Esophagus muscularis mucosa (tissue), 4 donors: ENCODE measurements around the gene ACSL4. TPM values are rescaled to one million over a fixed set of nuclear protein-coding genes. Genes with fewer than 3 reads are reported as not detected.
"Not testable (repeated sequence)": the region's sequence is repeated elsewhere in the genome, so short reads cannot be mapped to it uniquely, and the experiment has no call there.

Experiments
- DNase-seq: peaks from one replicate; pipeline ENCODE4 v3.0.0-alpha.2; 2017; ENCODE audit errors: extremely low spot score
- H3K27ac ChIP-seq, 4 donors: fragments of 200-600 bp; sonication (generic); replicated peaks in 1 of 4; 1 replicate in 3 of 4; 2 replicates in 1 of 4; pipeline ENCODE4 v1.5.1; 2016 to 2019; ENCODE audit warnings: mild to moderate bottlenecking in 1 of 4
- H3K27me3 ChIP-seq, 4 donors: fragments of 200-600 bp; sonication (generic); one replicate each; pipeline versions ENCODE4 v1.5.1 to v1.6.0; 2016 to 2019
- H3K36me3 ChIP-seq, 4 donors: fragments of 200-600 bp; sonication (generic); one replicate each; pipeline ENCODE4 v1.5.1; 2016 to 2019
- H3K4me1 ChIP-seq, 4 donors: fragments of 200-600 bp; sonication (generic); one replicate each; pipeline ENCODE4 v1.5.1; 2016 to 2019
- H3K4me3 ChIP-seq, 4 donors: fragments of 200-600 bp; sonication (generic); 1 replicate in 2 of 4; 2 replicates in 2 of 4; pipeline ENCODE4 v1.5.1; 2016 to 2019; ENCODE audit warnings: mild to moderate bottlenecking in 4 of 4, moderate library complexity in 1 of 4
- H3K9me3 ChIP-seq, 4 donors: fragments of 200-600 bp; sonication (generic); 1 replicate in 3 of 4; 2 replicates in 1 of 4; pipeline ENCODE4 v1.5.1; 2016 to 2019
- CTCF ChIP-seq, 3 experiments: fragments of 200-600 bp in 2 of 3; fragments of 450-650 bp in 1 of 3; sonication (generic) in 2 of 3; IDR thresholded peaks; one replicate each; pipeline ENCODE4 v1.5.1; 2017 to 2019; ENCODE audit warnings: antibody characterized with exemption in 3 of 3, mild to moderate bottlenecking in 2 of 3, moderate library complexity in 1 of 3
- EP300 ChIP-seq: sonication (generic); formaldehyde crosslinking; IDR thresholded peaks from one replicate; pipeline ENCODE4 v1.6.1; 2017; ENCODE audit warnings: antibody characterized with exemption
- POLR2A ChIP-seq: fragments of 450-650 bp; IDR thresholded peaks from one replicate; pipeline ENCODE4 v1.6.1; 2017; ENCODE audit warnings: antibody characterized with exemption, moderate library complexity, mild to moderate bottlenecking, low read depth
- POLR2AphosphoS5 ChIP-seq, 2 donors: sonication (generic); formaldehyde crosslinking; IDR thresholded peaks; one replicate each; pipeline ENCODE4 v1.6.1; 2017; ENCODE audit warnings: antibody characterized with exemption in 2 of 2
- WGBS: methylation state at CpG from one replicate; pipeline ENCODE4 v1.1.5; 2018; 5-methylcytosine and 5-hydroxymethylcytosine counted together
- intact Hi-C: fragments of 100-400 bp; cut with DNase I; formaldehyde crosslinking; loops from one replicate; pipeline ENCODE4 v1.15.1; 2023
- total RNA-seq, 4 donors: library from RNA; depleted of rRNA; stranded (reverse); fragments of >200 nt; gene quantifications; one replicate each; pipeline versions ENCODE4 v1.1.0 to v1.2.1, GENCODE V29; 2016

Gene ACSL4
- total RNA-seq, 4 donors from 2014 or later = 34.9 to 61.5 (median 47.9) TPM

DNA sequence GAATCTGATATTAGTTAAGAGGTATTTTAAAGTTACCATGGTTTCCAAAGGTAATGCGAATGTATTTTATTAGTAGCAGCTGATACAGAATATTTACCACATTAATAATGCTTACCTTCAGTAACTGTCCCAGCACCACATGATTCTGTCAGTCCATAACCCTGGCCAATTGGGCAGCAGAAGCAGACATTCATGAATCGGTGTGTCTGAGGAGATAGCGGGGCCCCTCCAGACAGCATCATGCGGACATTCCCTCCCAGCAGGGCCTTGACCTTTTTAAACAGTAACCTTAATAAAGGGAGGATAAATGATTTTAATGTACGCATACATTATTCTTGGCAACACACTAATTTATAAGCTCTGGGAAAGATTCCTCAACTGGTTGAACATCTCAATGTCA lies 65.1 kb downstream of the ACSL4 start:
- intact Hi-C loops = no loop called here
- no peak overlapping the region for H3K4me3 ChIP-seq
- 94% methylated on average over 5 of the region's 5 CpGs for WGBS
- peaks cover 4 to 50% (median 14%) of the 10 kb centered on the region in 4 donors for H3K36me3 ChIP-seq
- TF ChIP-seq EP300 (no peak), CTCF (IDR thresholded peaks at IDR 0.05) (no peak), POLR2AphosphoS5 (IDR thresholded peaks at IDR 0.05) (no peak), POLR2A (no peak)
- no peaks in the 10 kb centered on the region for H3K27me3 ChIP-seq
- no peaks in the 10 kb centered on the region for H3K9me3 ChIP-seq
- DNase-seq = no peak
- no peaks in the 10 kb centered on the region for H3K4me1 ChIP-seq
- no peak overlapping the region for H3K27ac ChIP-seq

DNA sequence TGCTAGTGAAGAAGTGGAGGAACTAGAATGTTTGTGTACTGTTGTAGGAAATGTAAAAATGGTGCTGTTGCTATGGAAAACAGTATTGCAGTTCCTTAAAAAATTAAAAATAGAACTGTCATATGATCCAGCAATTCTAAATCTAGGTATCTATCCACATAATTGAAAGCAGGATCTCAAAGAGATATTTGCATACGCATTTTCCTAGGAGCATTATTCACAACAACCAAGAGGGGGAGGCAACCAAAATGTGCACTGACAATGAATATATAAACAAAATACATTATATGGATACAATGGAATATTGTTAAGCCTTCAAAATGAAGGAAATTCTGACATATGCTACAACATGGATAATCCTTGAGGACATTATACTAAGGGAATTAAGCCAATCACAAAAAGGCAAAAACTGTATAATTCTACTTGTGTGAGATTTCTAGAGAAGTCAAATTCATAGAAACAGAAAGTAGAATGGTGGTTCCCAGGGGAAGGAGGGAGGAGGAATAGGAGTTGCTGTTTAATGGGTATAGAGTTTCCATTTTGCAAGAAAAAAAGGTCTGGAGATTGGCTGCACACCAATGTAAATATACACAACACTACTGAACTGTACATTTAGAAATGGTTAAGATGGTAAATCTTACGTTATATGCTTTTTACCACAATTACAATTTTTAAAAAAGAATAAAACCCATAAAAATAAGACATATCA lies 72.5 kb downstream of the ACSL4 start:
- Histone ChIP-seq H3K27me3 (no peaks in the 10 kb centered on the region), H3K4me1 (no peaks in the 10 kb centered on the region), H3K9me3 (no peaks in the 10 kb centered on the region), H3K36me3 (peaks cover 4 to 41% (median 22%) of the 10 kb centered on the region in 4 donors), H3K27ac (no peak overlapping the region), H3K4me3 (no peak overlapping the region)
- WGBS = 70% methylated on average over 2 of the region's 2 CpGs
- DNase-seq = no peak
- intact Hi-C loops = no loop called here
- TF ChIP-seq POLR2A (no peak), CTCF (IDR thresholded peaks at IDR 0.05) (no peak), EP300 (no peak), POLR2AphosphoS5 (IDR thresholded peaks at IDR 0.05) (no peak)

GRCh38 chrX:109658391-109658790 lies 74.7 kb downstream of the ACSL4 start:
- H3K27me3 ChIP-seq = no peaks in the 10 kb centered on the region
- TF ChIP-seq POLR2AphosphoS5 (IDR thresholded peaks at IDR 0.05) (no peak), EP300 (no peak), CTCF (IDR thresholded peaks at IDR 0.05) (no peak), POLR2A (no peak)
- no peaks in the 10 kb centered on the region for H3K9me3 ChIP-seq
- DNase-seq = no peak
- H3K36me3 ChIP-seq = peaks cover 0 to 29% (median 15%) of the 10 kb centered on the region in 4 donors
- WGBS = 96% methylated on average over 1 of the region's 1 CpG
- no peak overlapping the region for H3K27ac ChIP-seq
- H3K4me3 ChIP-seq = no peak overlapping the region
- no peaks in the 10 kb centered on the region for H3K4me1 ChIP-seq
- intact Hi-C loops = no loop called here

DNA sequence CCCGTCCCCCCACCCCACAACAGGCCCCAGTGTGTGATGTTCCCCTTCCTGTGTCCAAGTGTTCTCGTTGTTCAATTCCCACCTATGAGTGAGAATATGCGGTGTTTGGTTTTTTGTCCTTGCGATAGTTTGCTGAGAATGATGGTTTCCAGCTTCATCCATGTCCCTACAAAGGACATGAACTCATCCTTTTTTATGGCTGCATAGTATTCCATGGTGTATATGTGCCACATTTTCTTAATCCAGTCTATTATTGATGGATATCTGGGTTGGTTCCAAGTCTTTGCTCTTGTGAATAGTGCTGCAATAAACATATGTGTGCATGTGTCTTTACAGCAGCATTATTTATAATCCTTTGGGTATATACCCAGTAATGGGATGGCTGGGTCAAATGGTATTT lies 75.7 kb downstream of the ACSL4 start:
- H3K27me3 ChIP-seq, DNase-seq, H3K4me3 ChIP-seq, H3K9me3 ChIP-seq, intact Hi-C loops, H3K27ac ChIP-seq, H3K4me1 ChIP-seq: not testable (repeated sequence)
- H3K36me3 ChIP-seq = peaks cover 0 to 20% (median 11%) of the 10 kb centered on the region in 4 donors
- WGBS = 80% methylated on average over 1 of the region's 4 CpGs

- Histone ChIP-seq H3K27ac (no peak overlapping the region), H3K9me3 (no peaks in the 10 kb centered on the region), H3K4me3 (no peak overlapping the region), H3K36me3 (peaks cover 0 to 14% (median 7%) of the 10 kb centered on the region in 4 donors), H3K27me3 (no peaks in the 10 kb centered on the region), H3K4me1 (no peaks in the 10 kb centered on the region)
- no peak for DNase-seq
- 79% methylated on average over 4 of the region's 4 CpGs for WGBS
- TF ChIP-seq EP300 (no peak), POLR2A (no peak), POLR2AphosphoS5 (IDR thresholded peaks at IDR 0.05) (no peak), CTCF (IDR thresholded peaks at IDR 0.05) (no peak)
- intact Hi-C loops = no loop called here
Observed at GRCh38 chrX:109656774-109657173, 76.3 kb downstream of the ACSL4 start.
